HG03066 (cell line): ENCODE measurements around the gene FAM90A1.
"Not testable (repeated sequence)": the region's sequence is repeated elsewhere in the genome, so short reads cannot be mapped to it uniquely, and the experiment has no call there.

Experiments used
- ATAC-seq: cut with Tn5 transposase; IDR thresholded peaks from one replicate; pipeline ENCODE4 v1.9.1; 2021; ENCODE audit warnings: low read depth; ENCODE audit not compliant: unreplicated experiment

Gene FAM90A1, protein sequence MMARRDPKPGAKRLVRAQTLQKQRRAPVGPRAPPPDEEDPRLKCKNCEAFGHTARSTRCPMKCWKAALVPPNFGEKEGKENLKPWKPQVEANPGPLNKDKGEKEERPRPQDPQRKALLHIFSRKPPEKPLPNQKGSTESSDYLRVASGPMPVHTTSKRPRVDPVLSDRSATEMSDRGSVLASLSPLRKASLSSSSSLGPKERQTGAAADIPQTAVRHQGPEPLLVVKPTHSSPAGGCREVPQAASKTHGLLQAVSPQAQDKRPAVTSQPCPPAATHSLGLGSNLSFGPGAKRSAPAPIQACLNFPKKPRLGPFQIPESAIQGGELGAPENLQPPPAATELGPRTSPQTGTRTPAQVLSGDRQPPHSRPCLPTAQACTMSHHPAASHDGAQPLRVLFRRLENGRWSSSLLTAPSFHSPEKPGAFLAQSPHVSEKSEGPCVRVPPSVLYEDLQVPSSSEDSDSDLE

DNA sequence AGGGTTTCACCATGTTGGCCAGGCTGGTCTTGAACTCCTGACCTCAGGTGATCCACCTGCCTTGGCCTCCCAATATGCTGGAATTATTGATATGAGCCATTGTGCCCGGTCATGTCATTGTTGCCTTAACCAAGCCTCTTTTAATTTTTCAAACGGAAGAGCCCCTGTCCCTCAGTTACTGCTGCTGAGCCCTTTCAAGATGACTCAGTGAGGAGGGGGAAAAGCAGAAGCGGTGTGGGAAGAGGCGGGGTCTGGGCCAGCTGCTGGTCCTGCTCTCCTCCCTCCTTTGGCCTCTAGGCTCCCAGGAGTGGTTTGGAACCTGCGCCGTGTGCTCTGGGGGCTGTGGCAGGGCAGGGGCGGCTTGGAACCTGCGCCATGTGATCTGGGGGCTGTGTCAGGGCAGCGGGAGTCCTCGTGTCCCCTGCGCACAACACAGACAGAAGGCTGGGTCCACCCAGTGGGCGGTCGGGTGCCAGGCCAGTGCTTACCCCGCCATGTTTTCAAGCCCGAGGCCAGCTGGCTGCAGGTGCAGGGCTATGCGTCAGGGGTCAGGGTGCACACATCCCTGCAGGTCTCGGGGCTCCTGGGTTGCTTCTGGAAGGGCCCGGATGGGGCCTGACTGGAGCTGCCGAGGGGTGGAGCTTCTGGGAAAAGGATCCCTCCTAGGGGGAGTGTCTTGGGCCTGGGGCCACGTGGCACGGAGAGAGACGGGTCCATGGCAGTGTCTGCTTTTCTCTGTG, at the start of gene FAM90A1:
FAM90A1 (minus strand) TSS at position 627 of the 740 bp plus-strand sequence. CDS start 2,786 bp downstream, outside the sequence.
- ATAC-seq: not testable (repeated sequence)

DNA sequence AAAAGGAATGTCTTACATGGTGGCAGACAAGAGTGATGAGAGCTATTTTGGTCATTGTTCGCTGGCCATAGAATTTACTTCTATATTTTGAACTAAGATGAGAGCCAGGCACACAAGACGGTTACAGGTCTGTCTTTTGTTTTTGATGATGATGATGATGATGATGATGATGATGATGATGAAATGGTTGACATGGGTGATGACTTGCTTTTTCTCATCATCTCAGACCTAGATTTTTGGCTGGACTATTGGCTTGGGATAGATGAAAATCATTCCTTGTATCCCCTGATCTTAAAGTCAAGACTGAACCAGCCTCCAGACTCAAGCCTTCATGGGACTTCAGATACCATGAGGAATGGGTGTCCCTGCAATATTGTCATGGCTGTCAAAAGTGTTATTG, 49.0 kb upstream of the FAM90A1 start:
- not testable (repeated sequence) for ATAC-seq

DNA sequence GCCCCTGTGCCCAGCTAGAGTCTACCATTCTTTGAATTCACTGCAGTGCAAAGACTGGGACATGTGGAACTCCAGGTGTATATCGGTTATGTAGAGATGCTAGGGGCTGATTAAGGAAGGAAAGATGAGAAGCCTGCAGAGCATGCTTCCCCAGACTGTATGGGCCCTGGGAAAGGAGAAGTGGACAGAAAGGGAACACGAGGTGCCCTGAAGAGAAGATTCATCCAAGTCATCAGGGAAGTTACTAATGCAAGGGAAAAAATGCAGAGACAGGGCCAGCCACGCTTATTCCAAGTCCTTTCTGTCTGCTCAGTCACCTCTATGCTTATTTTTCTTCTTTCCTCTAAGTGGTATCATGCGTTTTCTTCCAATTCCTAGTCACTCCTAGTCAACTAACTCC, 39.3 kb upstream of the FAM90A1 start:
- not testable (repeated sequence) for ATAC-seq

DNA sequence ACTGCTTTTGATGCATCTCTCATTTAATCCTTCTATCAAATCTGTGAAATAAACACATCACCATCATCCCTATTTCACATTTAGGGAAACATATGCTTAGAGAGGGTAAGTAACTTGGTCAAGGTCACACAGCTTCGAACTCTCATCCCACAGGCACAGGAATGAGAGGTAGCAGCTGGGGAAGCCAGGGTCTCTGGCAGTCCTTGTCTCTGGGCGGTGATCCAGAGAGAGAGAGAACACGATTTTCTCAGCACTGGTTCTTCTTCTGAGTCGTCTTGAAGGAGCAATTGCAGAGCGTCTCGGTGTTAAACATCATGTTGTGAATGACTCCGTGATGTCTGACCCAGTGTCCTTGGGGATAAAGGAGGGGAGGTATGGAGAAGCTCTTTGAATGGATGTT, 36.8 kb upstream of the FAM90A1 start:
- ATAC-seq: not testable (repeated sequence)

DNA sequence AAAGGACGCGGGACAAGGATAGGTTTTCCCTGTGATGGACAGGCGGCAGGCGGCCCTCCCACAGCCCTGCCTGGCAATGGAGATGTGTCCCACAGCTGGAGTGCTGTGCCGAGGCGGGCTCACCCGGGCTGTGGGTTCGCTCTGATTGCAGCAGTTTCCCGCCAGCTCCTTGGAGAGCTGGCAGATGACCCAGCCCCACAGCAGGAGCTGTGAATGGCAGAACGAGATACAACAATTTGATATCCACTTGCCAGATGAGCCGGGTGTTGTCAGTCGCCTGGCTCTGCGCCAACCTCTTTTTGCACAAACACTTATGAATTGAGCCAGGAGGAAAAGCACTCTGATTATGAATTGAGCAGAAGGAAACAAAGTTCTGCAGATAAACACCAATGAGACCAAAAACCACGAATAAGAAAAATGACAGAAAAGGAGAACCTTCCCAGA, 33.7 kb upstream of the FAM90A1 start:
- not testable (repeated sequence) for ATAC-seq

DNA sequence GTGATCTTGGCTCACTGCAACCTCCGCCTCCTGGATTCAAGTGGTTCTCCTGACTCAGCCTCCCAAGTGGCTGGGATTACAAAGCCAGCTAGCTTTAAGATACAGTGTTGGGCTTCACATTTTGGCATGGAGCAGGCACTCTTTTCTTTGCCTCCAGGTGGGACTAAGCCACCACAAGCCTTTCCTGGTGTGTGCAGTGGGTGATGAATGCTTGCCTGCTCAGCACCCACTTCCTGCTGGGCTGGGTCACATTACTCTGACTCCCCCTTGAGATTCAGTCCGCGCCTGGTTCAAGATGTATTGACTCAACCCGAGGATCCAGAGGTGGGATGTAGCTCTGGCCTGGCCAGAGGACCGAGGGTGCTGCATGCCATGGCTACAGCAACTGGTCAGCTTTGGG, 28.9 kb upstream of the FAM90A1 start:
- not testable (repeated sequence) for ATAC-seq

DNA sequence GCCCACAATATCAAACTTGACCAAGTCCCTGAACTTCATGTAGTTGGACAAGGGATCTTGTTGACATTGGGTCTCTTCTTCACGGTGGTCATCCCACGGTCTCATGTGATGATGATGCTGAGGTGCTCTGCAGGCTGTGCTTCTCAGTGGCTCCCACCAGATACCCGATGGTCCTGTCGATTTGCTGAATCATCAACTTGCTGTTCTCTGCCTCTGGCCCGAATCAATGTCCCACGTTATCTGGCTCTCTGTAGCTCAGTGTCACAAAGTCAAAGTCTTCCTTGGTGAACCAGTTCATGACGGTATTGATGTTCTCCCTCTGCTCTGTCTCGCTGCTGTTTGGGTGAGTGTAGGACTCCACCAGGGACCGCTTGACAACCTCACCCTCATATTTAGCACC, 27.3 kb upstream of the FAM90A1 start:
- not testable (repeated sequence) for ATAC-seq

DNA sequence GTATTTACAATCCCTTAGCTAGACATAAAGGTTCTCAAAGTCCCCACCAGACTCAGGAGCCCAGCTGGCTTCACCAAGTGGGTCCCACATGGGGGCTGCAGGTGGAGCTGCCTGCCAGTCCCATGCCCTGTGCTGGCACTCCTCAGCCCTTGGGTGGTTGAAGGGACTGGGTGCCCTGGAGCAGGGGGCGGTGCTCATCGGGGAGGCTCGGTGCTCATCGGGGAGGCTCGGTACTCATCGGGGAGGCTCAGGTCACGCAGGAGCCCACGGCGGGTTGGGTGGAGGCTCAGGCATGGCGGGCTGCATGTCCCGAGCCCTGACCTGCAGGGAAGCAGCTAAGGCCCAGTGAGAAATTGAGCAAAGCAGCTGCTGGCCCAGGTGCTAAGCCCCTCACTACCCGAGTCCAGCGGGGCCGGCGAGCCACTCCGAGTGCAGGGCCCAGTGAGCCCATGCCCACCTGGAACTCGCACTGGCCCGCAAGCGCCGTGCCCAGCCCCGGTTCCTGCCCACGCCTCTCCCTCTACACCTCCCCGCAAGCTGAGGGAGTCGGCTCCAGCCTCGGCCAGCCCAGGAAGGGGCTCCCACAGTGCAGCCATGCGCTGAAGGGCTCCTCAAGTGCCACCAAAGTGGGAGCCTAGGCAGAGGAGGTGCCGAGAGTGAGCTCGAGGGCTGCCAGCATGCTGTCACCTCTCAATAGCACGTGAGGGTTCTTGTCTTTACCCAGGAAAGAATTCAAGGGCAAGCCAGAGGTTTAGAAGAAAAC, 24.8 kb upstream of the FAM90A1 start:
- ATAC-seq: not testable (repeated sequence)

DNA sequence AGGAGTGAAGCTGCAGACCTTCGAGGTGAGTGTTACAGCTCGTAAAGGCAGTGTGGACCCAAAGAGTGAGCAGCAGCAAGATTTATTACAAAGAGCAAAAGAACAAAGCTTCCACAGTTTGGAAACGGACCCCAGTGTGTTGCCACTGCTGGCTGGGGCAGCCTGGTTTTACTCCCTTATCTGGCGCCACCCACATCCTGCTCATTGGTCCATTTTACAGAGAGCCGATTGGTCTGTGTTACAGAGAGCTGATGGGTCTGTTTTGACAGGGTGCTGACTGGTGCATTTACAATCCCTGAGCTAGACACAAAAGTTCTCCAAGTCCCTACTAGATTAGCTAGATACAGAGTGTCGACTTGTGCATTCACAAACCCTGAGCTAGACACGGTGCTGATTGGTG, 24.2 kb upstream of the FAM90A1 start:
- not testable (repeated sequence) for ATAC-seq

DNA sequence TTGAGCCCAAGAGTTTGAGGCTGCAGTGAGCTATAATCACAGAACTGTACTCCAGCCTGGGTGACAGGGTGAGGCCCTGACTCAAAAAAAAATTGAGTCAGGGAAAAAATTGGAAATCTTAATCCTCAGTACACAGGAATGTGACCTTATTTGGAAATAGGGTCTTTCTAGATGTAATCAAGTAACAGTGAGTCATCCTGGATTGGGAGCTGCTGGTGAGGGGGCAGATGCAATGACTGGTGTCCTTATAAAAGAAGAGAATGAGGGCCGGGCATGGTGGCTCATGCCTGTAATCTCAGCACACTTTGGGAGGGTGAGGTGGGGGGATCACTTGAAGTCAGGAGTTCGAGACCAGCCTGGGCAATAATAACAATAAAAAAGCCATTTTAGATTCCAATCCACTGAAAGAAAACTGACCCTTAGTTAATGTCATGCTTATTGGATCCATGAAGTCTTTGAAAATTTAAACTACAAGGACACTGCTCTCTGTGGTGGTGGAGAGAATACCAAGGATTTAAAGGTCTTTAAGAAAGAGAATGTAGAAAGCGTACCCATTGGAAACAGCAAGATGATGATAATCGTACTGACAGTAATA, 19.6 kb upstream of the FAM90A1 start:
- not testable (repeated sequence) for ATAC-seq

DNA sequence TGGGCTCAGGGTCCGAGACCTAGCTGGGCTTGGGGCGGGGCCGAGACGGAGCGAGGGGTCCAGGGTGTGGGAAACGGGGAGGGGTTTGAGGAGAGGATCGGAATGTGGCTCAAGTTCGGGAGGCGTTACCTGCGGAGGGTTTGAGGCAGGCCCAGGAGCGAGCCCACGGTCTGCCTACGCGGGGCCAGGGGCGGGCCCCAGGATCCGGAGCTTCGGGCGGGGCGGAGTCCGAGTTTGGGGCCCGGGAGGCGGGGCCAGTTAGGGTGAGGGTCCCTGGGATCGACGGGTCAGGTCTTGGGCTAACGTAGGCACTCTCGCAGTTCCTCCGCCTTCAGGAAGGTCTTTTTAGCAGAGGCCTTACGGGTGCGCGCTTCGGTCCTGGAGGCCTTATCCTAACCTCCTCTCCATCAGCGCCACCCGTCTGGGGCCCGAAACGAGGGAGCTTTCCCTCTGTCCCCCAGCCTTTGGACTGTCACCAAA, 16.3 kb upstream of the FAM90A1 start:
- ATAC-seq: not testable (repeated sequence)

DNA sequence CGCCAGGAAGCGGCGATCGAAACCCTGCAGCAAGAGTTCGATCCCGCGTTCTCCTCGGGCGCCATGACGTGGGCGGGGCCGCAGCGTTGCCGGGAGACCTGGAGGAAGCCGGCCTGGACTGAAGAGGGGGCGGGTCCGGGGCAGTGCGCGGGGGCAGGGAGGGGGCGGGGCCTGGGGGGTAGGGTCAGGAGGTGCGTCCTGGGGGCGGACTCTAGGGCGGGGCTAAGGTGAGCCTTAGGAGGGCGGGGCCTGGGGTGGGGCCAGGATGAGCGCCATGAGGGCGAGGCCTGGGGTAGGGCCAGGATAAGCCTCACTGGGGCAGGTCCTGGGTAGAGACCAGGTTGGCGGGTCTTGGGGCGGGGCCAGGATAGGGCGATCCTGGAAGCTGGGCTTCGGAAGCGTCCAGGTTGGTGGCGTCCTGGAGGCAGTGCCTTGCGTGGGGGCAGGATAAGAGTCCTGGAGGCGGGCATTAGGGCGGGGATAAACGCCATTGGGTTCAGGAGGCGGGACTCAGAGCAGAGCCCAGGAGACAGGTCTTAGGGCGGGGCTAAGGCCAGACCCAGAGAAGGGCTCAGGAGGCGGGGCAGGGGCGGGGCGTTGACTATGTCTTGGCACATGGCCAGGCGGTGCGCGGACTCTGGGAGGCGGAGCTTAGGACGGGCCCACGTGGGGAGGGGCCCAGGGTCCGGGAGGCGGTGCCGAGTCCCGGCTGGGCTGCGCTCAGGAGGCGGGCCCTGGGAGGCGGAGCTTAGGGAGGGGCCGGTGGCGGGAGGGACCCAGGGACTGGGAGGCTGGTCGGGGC, 15.7 kb upstream of the FAM90A1 start:
- not testable (repeated sequence) for ATAC-seq

DNA sequence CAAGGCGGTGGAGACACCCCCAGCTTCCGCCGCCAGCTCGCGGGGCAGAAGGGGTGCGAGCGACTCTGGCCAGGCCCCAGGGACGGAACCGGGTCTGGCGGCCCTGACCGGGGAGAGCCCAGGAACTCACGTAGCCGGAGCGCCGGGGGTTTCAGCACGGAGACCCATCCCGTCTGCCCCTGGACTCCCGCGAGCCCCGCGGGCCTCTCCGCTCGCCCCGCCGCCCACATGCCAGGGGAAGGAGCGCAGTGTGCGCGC, 15.1 kb upstream of the FAM90A1 start:
- ATAC-seq: not testable (repeated sequence)

DNA sequence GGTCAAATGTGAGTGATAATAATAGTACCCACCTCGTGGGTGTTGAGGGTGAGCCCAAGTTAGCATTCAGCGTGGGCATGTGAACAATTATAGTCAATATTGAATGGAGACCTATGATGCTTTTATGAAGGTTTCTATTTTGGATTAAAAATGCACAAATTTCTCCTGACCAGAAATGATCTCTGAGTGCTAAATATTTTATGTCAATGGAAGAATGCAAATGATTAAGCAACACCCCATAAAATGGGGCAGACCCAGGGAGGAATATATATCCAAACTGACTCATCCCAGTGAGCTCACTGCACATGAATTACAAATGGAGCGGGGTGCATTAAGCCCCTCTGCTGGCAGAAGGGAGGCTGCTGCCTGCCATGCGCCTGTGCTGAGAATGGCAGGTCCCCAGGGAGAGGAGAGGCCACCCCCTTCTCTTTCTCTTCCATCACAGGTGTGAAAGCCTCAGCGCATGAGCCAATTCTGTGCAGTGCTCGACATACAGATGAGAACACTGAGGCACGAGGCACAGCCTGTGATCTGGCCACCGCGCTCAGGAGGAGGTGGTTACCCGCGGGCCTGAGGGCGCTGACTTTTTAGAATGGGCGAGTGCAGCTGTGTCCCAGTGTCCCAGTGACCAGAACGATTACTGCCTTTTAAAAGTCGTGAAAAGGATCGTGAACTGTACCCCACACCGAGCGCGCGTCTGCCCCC, 14.7 kb upstream of the FAM90A1 start:
- not testable (repeated sequence) for ATAC-seq

DNA sequence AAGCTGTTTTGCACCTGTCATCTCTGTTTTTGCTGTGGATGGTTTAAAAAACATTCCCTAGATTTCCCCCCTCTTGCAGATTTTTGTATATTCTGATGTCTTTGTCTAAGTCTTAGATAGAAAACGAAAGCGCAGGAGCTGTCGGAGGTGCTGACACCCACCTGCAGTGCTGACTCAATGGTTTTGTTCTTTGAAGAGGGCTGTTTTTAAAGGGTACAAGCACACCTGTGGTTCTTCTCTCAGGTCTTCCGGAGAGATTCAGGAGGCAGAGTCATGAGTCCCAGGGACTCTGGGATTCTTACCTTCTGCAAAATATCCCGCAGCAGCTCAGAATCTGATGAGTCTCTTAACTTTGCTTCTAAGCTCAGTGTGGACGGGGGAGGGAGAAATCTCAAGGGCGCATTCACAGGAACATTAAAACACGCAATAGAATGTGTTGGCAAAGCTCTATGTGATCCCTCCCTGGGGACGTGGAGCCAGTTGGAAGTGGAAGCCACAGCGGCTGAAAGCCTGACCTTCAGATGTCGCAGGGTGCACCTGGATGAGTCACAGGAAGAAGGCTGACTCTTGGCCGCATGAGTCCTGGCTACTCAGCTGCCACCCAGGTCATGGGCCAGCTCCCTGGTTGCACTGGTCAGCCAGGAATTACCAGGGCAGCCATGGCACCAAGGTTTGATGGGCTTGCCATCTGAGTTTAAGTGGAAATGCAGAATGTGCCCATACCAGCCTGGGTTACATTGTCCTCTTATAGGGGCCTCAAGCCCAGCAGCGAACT, 13.1 kb upstream of the FAM90A1 start:
- ATAC-seq: not testable (repeated sequence)

DNA sequence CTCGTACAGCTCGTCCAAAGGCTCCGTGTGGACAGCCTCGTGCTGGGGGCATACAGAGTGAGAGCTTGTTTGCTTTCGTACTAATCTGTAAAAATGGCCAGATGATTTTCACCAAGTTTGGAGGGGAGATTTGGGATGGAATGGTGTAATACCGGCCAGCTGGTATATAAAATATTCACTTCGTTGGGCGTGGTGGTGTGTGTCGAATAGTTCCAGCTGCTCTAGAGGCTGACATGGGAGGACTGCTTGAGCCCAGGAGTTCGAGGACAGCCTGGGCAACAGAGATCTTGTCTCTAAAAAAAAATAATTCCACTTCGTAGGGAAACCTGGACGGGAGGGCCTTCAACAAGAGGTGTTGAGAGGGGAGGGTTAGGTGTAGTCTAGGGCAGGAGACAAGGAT, 9.6 kb upstream of the FAM90A1 start:
- not testable (repeated sequence) for ATAC-seq

DNA sequence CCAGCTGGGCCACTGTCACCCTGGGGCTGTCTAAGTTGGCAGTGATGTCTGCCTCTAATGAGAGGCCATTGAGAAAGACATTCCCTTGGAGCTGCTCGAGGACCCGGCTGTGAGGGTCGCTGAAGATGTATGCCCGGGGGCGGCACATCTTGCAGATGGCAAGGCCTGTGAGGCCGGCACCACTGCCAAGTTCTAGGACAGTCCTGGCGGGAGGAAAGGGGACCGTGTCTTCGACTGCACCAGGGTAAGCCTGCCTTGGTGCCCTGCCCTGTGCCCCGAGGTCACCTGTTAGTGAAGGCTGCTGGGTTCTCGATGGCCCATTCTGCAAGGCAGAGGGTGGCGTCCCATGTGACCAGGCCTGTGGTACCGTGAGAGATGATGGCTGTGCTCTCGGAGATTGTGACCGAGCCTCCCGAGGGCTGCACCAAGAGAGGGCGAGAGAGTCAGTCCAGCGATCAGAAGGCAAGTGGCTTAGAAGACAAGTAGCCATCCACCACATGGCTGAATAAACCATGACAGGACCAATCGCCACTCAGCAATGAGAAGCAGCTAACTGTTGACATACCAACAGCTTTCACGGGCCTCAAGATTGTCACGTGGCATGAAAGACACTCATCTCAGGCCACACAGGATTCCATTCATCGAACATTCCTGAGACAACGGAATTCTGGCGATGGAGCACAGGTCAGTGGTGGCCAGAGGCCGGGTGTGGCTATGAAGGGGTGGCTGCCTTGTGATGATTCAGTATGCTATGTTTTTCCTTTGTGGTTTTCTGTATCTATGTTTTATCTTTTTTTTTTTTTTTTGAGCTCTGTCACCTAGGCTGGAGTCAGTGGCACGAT, 8.1 kb upstream of the FAM90A1 start:
- ATAC-seq: not testable (repeated sequence)
